ENCODE results near the gene C10orf143.
"Not testable (repeated sequence)": the region's sequence is repeated elsewhere in the genome, so short reads cannot be mapped to it uniquely, and the experiment has no call there.

C10orf143 gene

DNA sequence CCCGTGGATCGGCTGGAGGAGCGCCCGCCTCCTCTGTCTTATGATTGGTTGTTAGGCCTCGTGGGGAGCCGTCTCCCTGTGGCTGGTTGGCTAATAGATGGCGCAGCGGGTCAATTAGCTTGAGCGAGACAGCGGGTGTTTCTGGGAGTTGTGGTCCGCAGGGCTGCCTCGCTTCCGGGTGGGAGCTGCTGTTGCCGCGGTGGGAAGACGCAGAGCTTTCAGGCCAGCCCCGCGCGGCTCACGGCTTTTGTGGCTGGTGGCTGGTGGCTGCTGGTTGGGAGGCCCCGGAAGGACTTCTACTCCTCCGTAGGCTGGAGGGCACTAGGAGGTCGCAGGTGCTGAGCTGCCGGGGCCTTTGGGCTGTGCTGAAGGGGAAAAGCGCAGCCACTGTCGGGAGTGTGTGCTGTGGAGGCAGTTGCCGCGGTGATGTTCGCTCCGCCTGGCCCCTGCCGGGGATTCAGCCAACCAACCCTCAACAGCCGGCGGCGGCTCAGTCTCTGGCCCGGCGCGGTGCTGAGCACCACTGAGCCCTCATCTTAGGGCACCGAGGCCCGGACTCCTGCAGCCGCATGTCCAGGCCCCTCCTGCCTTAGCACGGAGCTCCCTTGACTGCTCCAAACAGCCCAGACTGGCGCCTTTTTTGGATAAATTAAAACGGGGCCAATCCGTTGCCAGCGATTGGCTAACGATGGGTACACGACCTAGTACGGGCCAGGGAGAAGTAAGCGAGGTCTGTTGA is 652 bp upstream of the C10orf143 start:
- DNase-seq, result peak; percentile 95

DNA sequence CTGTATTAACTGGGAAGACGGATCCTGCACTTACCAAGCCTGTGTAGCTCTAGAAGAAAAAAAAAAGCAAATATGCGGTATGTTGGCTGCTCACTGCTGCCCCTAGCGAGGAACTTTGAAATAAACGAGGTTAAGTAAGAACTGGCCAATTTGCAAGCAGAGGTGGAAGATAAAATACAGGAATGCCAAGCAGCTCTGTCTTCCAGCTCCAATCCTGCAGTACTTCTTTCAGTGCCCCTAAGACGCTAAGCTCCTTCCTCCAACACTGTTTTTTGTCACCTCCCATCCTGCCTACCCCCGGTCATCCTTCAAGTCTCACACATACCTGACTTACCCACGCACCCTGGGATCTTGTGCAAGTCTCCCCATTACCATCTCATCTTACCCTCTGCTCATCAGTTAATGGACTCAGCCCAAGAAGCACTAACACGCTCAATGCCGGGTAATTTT is 809 bp downstream of the C10orf143 start:
- DNase-seq, result peak; percentile 82

DNA sequence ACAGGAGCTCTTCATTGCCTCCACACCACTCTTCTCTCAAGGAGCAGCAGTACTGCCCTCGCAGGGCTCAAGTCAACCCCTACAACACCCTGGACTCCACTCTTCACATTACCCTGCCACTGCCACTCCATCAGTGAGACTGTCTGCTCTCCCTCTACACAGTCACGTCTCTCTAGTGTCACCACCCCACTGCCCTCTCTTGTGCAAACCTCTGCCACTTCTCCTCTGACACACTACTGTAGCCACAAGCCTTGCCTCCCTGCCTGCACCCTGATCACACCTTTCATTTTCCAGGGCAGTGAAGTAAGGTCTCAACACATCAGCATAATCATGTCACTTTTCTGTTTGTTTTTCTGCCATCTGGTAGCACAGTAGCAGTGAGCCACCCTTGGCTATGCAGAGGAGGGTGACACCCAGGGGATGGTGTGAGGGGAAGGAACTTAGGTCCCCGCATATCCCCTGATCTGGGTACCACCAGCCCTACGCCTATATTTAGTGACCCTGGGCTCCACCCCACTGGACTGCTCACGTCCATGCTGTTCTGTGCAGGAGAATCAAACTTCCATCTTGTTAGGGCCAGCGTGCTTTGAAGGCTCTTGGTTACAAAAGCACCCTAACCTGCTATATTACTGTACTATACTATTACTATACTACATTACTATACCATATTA is 1.6 kb downstream of the C10orf143 start:
- DNase-seq, result no peak

DNA sequence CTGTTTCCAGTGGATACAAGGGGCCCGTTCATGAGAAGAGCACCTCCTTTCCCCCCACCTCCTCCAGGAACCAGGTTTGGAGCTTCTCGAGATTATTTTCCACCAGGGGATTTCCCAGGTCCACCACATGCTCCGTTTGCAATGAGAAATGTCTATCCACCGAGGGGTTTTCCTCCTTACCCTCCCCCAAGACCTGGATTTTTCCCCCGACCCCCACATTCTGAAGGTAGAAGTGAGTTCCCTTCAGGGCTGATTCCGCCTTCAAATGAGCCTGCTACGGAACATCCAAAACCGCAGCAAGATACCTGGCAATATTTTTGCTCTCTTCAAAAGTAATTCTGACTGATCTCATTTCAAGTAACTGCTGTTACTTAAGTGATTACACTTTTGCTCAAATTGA is 2.5 kb downstream of the C10orf143 start:
- peak; percentile 24 for DNase-seq

DNA sequence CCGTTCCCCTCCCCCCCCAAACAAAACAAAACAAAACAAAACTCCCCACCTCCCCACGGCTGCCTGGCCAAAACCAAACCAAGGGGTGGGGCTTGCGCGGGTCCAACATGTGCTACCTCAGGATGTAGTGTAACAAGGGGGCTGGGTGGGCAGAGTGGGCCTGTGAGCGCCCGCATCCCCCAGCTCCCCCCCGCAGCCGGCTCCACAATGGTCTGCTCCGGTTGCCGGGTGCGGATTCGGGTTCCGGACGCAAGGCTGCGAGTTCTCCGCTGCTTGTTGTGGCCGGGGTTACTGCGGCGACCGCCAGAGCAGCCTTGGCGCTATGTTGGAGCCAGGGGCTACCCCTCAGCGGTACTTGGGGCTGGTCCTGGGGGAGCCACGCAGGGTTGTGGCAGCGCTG is 4.9 kb downstream of the C10orf143 start:
- no peak for DNase-seq

DNA sequence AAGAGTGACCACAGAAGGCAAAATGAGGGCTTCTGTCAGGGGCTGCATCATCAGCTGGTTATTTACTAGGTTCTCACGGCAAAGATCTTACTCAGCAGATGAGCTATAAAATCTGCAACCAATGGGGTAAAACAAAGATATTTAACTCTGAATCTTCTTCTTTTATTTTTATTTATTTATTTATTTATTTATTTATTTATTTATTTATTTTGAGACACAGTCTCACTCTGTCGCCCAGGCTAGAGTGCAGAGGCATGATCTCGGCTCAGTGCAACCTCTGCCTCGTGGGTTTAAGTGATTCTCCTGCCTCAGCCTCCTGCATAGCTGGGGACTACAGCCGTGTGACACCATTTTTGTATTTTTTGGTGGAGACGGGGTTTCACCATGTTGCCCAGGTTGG is 11.3 kb downstream of the C10orf143 start:
- no peak for DNase-seq

DNA sequence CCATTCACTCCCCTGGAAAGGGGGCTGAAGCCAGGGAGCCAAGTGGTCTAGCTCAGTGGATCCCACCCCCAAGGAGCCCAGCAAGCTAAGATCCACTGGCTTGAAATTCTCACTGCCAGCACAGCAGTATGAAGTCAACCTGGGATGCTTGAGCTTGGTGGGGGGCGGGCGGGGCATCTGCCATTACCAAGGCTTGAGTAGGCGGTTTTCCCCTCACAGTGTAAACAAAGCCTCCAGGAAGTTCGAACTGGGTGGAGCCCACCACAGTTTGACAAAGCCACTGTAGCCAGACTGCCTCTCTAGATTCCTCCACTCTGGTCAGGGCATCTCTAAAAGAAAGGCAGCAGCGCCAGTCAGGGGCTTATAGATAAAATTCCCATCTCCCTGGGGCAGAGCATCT is 20.1 kb downstream of the C10orf143 start:
- not testable (repeated sequence) for DNase-seq

DNA sequence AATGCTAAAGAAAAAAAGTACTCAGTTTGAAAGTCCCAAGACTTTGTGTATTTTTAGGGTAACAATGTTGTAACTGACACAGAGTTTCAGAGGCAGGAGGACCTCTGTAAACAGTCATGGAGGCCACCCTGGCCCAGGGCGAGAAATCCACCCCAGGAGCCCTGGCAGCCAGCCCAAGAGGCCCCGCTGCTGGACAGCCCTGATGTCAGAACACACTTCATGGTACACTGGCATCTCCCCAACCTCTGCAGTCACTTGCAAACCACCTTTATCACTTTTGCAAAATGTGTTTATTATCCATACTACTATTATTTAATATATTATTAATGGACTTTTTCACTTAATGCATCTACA is 30.2 kb downstream of the C10orf143 start:
- no peak for DNase-seq

DNA sequence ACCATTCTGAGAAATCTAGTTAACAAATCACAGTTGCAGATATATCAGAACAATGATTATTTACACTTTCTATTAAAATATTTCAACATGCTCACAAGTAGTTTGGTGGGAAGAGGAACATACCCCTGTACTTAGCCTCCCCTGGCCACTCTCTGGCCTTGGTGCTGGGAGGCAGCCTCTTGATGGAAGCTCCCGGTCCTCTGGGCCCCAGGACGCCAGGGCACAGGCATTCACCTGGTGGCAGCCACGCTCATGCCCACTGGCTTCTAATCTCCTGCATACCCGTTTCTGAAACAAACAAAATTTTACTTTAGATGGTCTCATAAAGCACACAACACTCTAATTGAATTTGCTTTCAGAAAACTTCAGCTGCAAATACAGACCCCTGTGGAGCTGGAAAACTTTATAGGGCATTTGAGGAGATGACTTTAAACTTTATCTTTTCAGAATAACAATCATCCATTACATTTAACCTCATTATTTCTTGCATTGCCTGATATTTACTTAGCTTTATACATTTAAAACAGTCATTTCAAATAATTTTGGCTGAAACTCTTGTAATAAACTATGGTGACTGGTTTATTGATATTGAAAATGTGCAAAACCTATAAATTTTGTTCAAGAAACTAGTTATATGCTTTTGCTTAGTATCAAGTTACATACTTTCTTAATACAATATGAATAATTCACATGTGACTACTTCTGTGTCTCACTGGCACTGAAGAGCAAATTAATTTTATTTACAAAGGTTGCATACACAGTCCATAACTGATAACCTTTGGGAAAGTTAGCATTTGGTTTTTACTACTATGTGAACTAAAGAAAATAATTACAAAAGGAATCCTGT is 30.8 kb downstream of the C10orf143 start:
- no peak for DNase-seq

DNA sequence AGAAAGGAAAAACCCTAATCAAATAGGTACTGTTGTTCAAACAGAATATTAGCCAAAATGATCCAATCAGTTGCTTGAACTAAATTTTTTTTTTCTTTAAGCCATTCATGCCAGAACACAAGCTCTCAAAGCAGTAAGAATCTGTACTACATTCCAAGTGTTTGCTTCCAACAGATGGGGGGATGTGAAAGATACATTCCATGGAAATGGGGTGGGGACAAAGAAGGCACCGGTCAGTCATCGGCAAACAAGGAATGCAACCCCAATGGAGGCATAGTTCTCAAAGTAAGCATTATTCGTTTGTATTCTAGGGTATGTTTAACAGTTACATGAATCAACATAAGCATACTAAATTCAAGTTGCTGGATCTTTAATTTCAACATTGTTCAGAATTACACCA is 32.5 kb downstream of the C10orf143 start:
- DNase-seq, result no peak

DNA sequence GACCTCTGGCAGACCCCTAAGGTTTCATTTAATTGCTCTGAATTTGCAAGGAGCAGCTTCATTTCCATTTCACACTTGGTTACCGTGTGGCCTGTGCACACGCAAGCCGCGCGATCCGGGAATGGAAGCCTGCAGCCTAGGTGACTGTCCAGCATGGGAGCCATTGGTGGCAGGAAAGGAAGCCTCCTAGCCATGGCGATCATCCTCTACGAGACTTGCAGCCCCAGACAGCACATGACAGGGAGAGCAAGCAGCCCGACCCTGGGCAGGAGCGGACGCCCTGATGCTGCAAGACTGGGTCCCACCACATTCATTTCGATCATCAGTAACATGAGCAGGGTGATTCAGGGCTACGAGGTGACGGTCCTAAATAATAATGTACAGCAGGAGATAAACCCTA is 33.9 kb downstream of the C10orf143 start:
- DNase-seq, result no peak

DNA sequence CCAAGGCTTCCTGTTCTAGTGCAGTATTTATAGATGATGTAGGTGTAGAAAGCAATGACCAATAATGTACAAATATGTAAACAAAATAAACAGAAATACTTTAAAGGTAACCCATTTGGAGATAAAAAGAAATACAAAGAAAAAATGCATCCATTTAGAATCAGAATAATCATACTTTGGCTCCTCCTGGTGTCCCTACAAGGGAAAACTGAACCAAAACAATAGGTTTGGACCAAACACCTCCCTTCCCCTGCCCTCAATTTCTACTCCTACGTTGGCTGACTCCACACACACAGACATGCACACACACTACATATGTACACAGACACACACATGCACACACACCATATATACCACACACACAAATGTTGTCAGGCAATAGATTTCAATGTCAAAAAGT is 36.0 kb downstream of the C10orf143 start:
- no peak for DNase-seq

DNA sequence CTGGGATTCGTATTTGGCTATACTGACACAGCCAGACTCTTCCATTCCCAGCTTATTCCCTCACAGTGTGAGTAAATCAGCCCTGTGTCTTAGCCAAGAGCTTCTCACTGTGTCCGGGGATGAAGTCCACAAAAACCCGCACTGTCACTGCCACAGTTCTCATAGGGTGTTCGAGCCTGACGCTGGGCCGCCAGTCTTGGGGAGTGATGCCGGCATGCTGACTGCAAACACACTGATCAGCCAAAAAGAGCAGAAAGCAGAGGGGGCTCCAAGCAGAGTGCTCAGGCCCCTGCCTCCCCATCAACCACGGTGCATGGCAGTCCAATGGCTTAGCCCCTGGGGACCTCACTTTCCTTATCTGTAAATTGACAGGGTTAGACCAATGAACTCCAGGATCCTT is 36.7 kb downstream of the C10orf143 start:
- no peak for DNase-seq

DNA sequence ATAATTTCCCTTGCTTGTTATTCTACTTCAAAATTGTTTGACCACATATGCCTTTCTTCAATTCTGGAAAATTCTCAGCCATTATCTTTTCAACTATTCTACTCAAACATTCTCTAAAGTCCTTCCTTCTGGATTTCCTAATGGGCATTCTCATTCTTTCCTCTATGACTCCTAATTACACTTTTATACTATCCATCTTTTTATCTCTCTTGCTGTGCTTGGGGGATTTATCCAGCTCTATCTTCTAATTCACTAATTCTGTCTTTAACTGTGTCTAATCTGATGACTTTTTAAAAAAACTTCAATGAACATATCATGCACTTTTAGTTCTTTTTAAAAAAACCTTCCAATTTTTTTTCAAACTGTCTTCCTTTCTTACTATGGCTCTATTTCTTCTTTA is 38.4 kb downstream of the C10orf143 start:
- DNase-seq, result no peak

DNA sequence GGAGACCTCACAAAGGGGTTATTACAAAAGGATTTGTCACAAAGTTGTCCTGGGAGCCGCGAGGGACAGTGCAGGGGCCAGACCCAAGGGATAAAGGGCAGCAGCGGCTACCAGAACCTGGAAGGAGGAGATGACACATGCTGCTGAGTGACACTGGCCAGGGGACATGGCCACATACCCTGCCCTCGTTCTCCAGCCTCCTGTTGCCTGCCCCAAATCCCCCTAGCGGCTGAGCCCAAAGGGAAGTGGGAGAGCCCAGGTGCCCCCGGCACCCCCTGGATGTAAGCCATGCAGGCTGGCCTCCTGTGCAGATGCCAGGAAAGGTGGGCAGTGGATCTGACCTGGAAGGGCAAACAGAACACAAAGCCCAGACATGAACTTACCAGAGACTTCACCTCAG is 42.7 kb downstream of the C10orf143 start:
- no peak for DNase-seq

DNA sequence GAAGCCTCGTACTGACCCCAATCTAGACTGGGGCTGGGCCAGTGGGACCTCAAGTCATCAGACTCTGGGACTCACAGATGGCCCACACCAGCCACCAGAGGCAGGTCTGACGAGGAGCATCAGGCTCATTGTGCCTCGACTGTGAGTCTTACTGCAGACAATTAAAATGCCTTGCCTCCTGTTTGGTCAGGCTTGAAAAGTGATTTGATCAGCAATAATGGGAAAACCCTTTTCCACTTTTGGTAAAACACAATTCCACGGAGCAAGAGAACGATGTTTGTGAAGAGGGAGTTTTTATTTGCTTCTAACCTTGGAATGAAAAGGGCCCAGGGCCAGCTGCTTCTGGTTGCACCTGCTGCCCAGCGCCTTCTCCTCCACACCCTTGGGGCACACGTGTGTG is 43.9 kb downstream of the C10orf143 start:
- no peak for DNase-seq

DNA sequence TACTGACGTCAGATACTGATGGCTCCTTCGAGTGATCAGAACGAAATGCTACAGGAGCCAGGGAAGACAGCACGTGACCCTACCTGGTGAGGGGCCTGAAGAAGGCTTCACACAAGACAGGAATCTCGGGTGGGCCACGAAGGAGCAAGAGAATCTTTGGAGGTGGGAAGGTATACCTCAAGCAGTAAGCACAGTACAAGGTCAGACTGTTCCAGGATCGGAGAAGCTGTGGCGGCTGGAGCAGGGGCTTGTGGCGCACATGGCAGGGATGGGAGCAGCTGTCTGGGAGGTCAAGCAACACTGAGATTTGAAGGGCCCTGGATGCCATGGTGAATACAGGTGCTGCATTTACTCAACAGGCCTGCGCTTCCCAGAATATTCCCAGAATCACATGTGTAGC is 45.4 kb downstream of the C10orf143 start:
- DNase-seq, result no peak

DNA sequence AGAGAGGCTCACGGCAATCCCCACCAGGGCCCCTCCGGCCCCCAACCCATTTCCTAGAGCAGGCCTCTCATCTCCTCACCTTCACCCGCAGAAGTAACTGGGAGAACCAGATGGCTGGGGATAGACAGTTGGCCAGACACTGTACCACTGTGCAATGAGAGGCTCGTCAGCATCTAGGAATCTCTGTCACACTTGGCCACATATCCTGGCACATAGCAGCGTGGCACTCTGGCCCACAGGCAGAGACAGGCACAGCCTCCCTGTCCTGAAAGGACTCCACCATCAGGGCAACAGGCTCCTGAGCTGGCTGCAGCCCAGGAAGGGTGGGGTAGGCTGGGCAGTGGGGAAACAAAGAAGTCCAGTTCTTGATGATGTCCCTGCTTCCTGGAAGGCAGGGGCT is 45.8 kb downstream of the C10orf143 start:
- no peak for DNase-seq

DNA sequence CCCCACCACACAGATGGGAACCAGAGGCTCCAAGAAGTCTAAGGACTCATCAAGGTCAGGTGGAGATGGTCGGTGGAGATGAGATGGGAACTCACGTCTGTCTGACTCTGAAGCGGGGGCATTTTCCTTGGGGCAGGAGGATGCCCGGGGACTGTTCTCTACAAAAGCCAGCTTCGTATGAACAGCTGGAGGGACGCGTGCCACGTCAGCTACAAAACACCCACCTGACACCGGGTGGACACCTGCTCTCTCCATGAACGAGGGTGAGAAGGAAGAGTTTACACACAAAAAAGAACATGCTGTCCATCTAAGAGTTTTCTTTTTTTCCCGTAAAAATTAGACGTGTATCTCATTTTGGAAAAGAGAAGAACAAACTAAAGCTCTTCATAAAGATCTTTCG is 47.7 kb downstream of the C10orf143 start:
- DNase-seq, result no peak

DNA sequence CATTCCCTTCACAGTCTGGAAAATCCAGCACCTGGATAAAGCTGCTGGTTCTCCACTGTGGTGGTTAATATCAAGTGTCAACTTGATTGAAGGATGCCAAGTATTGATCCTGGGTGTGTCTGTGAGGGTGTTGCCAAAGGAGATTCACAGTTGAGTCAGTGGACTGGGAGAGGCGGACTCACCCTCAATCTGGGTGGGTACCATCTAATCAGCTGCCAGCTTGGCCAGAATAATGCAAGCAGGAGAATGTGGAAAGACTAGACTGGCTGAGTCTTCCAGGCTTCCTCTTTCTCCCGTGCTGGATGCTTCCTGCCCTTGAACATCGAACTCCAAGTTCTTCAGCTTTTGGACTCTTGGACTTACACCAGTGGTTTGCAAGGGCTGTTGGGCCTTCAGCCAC is 48.4 kb downstream of the C10orf143 start:
- DNase-seq, result no peak

DNA sequence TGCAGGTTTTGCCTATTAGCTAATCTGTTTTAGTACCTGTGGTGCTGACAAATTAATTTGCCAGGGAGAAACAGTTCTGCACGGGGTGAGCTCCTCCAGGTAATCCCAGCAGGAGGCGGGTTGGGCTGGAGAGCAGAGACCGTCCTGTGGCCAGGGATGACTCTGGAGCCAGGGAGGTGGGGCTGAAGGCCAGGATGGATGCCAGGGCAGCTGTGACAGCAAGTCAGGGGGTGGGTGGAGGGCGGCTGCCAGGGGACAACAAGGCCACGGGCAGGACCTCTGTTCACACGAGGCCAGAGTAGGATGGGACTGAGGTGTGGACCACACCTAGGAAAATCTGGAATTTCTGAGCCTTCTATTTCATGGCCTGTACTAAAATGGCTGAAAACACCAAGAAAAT is 48.9 kb downstream of the C10orf143 start:
- DNase-seq, result no peak

DNA sequence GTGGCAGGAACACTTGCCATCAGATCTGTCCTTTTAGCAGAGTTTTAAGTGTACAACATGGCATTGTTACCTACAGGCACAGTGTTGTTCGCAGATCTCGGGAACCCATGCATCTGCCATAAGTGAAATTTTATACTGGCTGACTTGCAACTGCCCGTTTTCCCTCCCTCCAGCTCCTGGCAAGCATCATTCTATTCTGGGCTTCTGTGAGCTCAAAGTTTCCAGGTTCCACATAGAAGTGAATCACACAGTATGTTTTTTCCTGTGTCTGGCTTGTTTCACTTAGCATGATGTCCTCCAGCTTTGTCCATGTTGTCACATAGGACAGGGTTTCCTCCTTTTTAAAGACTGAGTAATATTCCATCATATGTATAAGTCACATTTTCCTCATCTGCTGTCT is 56.6 kb downstream of the C10orf143 start:
- DNase-seq, result no peak

DNA sequence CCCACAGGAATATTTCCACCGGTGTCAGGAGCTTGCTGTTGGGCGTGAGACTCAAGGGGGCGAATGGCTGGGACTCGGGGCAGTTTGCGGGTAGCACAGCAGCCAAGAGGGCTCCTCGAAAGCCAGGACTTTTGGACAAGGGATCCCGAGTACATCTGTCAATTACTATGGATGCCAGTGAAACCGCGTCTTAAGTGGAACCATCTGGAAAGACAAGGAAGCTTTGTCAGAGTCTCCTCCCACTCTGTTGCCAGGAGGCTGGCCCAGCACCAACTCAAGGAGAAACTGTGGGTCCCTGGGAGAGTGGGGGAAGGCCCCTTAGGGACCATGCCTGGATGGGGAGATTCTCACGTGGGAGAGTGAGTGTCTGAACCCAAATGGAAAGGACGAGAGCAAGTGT is 57.1 kb downstream of the C10orf143 start:
- DNase-seq, result no peak

DNA sequence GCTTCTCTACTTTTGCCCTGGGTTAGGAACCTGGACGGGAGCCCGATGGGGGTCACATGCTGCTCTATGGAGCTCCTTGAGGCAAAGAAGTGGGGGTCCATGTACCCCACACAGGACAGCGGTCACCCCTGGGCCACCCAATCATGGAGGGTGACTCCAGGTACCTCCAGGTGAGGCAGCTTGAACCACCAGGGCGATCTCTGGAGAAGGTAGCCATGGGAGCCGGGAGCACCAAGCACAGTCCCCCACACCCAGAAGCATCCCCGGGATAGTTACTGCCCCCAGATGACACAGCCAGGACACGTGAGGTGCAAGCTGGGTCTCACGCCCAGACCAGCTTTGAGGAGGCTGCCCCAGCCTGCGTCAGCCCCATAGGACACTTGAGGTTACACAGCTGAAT is 58.4 kb downstream of the C10orf143 start:
- no peak for DNase-seq

Measured in stimulated activated CD4-positive, alpha-beta T cell treated with anti-CD3 and anti-CD28 coated beads, Interleukin-4, amount 100 ng/mL, for 24 hours (primary cell).